Germinal center (tissue), 1 donor: ENCODE data around the gene EPHB1.
"Not testable (repeated sequence)": the region's sequence is repeated elsewhere in the genome, so short reads cannot be mapped to it uniquely, and the experiment has no call there.

Source experiments
- DNase-seq: peaks from one replicate; pipeline ENCODE4 v3.0.0; 2012; ENCODE audit warnings: mixed read lengths, low spot score

Gene EPHB1

GRCh38 chr3:135050536-135050935 is 255.5 kb downstream of the EPHB1 start:
- DNase-seq: no peak

GRCh38 chr3:135051409-135051973 is 256.4 kb downstream of the EPHB1 start:
- no peak for DNase-seq

DNA sequence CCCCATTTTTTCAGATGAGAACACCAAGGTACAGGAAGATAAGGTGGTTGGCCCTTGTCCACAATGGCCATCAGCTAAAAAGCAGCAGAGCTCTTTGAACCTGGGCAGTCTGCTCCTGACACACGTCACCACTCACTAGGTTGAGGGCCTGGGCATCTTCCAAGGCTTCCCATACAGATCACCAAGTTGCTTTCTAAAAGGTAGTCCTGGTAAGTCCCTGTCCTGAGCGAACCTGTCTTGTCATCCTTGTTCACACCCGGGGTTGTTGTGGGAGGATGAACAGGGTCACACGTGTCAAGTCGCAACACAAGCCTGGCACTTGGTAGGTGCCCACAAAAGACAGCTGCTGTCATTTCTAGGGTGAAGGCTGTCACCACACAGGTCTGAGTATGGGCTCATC is 260.4 kb downstream of the EPHB1 start:
- DNase-seq: no peak

- DNase-seq: no peak
These were observed 261.1 kb downstream of the EPHB1 start for GRCh38 chr3:135056084-135056730.

GRCh38 chr3:135056733-135057310 is 261.8 kb downstream of the EPHB1 start:
- no peak for DNase-seq

- DNase-seq: no peak
These were observed 262.9 kb downstream of the EPHB1 start for GRCh38 chr3:135057996-135058395.

- DNase-seq: no peak
These were observed 264.5 kb downstream of the EPHB1 start for GRCh38 chr3:135059580-135059979.

DNA sequence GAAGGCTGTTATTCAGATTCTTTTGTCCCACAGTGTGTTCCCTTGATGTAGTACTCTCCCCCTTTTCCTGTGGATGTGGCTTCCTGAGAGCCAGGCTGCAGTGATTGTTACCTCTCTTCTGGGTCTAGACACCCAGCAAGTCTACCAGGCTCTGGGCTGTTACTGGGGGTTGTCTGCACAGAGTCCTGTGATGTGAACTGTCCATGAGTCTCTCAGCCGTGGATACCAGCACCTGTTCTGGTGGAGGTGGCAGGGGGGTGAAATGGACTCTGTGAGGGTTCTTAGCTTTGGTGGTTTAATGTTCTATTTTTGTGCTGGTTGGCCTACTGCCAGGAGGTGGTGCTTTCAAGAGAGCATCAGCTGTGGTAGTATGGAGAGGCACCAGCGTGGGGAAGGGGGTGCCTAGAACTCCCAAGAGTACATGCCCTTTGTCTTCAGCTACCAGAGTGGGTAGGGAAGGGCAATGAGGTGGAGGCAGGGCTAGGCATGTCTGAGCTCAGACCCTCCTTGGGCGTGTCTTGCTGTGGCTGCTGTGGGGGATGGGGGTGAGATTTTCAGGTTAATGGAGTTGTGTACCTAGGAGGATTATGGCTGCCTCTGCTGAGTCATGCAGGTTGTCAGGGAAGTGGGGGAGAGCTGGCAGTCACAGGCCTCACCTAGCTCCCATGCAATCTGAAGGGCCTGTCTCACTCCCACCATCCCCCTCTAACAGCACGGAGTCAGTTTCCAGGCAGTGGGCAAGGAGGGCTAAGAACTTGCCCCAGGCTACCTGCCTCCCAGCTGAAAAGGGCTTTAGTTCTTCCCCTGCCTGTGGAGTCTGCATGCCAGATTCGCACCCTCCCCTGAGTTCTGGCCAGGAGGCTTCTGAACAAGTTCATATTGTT is 272.0 kb downstream of the EPHB1 start:
- not testable (repeated sequence) for DNase-seq

- DNase-seq: no peak
These were observed 273.0 kb downstream of the EPHB1 start for GRCh38 chr3:135068011-135068410.

- DNase-seq: no peak
These were observed 274.3 kb downstream of the EPHB1 start for GRCh38 chr3:135069406-135069805.

DNA sequence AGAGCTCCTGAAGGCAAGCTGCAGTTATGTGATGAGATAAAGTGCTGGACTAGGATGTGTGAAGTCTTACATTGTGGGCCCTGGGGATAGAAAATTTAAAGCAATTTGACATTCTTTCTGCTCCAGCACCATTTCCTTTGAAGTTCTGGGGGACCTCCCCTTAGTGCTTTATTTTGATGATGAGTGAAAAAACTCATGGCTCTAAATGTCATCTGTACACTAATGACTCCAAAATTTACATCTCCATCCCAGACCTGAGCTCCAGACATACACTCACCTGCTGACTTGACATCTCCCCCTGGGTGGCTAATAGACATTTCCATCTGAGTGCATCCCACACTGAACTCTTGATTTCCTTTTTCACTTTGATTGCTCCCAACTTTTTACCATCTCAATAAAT is 276.4 kb downstream of the EPHB1 start:
- DNase-seq: no peak

- DNase-seq: no peak
These were observed 277.4 kb downstream of the EPHB1 start for GRCh38 chr3:135072431-135072830.

DNA sequence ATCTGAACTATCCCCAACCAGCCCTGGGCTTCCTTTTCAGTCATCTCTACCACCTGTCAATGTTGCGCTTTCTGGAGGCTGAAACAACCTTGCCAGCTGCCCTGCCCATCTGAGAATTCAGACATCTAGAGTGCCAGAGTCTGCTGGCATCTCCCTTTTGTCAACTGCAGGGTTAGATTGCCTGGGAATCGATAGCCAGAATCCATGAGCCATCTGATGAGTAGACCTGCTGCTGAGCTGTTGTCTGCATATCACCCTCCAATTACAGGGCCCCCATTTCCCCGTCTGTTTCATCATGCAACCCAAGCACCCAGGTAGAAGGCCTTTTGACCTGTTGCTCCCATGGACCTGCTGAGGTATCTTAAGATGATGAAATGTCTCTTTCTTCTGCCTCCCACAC is 280.1 kb downstream of the EPHB1 start:
- no peak for DNase-seq

DNA sequence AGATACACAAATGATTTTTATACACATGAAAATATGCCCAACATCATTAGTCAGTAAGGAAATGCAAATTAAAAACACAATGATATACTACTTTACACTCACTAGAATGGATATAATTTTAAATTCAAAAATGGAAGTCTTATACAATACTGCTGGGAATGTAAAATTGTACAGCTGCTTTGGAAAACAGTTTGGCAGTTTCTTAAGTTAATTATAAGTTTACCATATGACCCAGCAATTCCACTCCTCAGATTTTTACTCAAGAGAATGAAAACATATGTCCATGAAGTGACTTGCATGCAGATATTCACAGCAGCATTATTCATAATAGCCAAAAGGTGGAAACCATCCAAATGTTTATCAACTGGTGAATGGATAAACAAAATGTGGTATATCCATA is 281.3 kb downstream of the EPHB1 start:
- DNase-seq: no peak

- DNase-seq: no peak
These were observed 282.1 kb downstream of the EPHB1 start for GRCh38 chr3:135077186-135077585.

DNA sequence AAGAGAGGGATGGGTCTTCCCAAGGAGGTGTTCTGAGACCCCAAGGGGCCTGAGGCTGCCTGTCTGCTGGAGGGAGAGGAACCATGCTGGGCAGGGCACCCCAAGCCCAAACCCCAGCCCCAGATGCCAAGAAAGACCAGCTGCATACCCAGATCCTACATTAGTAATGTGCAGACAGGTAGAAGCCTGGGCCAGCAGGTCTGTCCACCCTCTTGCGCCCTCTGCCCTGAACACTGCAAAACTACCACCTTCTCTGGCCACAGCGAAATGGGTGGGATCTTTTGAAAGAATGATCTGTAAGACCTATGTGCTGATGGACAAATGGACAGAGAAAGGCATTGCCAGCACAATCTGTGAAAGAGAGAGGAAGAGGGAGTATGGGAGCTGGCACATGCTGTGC is 283.2 kb downstream of the EPHB1 start:
- DNase-seq: no peak

DNA sequence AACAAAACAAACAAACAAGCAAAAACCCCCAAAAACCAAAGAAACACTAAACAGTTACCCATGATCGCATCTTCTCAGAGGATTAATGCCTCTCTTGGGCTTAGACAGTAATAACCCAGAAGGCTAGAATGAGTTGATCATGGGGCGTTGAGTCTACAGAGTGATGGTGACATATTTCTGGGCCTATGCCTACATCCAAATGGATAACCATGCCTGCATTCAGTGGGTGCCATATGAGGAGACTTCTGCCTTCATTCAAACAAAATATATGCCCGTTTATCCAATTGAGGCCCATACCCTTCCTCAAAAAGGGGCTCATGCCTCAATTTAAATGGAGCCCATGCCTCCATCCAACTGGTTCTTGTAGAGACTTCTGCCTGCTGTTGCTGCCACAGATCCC is 284.0 kb downstream of the EPHB1 start:
- DNase-seq: no peak

DNA sequence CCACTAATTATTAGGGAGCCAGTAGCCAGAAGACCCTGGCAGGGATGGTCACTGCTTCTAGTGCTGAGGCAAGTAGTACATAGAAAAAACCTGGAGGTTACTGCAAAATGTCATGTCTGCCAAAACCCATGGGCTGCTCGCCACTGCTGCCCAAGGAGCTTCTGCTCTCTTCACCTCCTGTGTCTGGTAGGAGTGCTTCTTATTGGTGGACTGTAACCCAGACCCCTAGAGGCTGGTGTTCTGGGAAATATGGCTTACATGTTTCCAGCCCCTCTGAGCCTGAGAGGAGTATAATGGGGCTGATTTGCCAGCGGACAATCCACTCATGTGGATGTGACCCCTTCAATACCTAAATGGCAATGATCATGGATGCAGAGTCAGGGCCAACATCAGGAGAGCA is 286.4 kb downstream of the EPHB1 start:
- no peak for DNase-seq

GRCh38 chr3:135081856-135082434 is 286.9 kb downstream of the EPHB1 start:
- no peak for DNase-seq

DNA sequence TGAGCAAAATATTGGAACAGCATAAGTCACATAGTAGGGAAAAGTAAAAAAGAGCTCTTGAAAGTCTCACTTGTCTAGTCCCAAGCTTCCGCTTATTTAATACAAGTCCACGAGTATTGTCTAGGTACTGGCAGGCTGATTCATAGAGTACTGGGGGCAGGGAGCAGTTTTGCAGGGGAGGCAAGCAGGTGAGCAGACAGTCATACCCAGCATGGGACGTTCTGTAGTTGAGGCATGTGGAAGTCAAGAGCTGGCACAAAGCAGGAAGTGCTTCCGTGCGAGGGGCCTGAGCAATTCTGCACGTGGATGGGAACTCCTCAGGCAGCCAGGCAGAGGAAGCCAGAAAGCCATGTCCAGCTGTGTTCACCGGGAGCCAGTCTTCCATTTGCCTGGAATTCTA is 287.6 kb downstream of the EPHB1 start:
- DNase-seq: no peak

DNA sequence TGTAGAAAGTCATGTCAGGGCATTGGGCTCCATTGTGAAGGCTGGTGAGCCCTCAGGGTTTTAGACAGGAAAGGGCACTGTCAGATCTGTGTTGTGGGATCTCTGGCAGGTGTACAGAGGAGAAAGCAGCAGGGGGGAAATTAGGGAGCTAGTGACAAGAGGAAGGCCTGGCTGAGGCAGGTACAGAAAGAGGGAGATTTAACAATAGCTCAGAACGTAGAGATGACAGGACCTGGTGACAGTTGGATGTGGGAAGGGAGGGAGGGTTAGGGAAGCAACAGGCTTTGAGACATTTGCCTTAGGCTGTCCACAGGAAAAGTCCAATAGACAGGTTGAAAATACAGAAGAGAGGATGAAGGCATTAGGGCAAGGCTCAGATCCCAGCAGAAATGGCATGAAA is 288.1 kb downstream of the EPHB1 start:
- DNase-seq: no peak

DNA sequence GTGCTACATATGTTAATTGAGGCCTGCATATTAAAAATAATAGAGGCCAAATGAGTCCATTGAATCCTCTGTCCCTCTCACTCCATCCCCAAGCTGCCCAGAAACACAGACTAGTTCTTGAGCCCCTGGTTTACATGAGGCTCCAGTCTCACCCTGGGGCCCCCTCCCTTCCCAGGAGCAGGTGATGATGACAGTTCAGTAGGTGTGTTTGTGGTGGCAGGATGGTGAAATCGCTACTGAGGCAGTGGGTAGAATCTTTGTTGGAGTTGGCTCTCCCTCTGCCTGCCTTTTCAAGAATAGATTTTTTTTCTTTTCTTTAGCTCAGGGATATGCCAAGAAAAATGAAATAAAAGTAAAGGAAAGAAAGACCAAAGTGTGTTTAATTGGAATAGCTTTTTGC is 288.7 kb downstream of the EPHB1 start:
- DNase-seq: no peak

- DNase-seq: no peak
These were observed 289.3 kb downstream of the EPHB1 start for GRCh38 chr3:135084405-135084804.
